DMS53 treated with DMSO at 0.1 percent for 48 hours (cell line): ENCODE results near the gene INCENP.
"Not testable (repeated sequence)": the region's sequence is repeated elsewhere in the genome, so short reads cannot be mapped to it uniquely, and the experiment has no call there.

Experiments used
- DNase-seq: peaks from one replicate; lab custom pipeline; 2025; ENCODE audit not compliant: unreplicated experiment; lab: John Stamatoyannopoulos, UW

Gene INCENP

GRCh38 chr11:62123669-62124185 lies at the start of gene INCENP:
INCENP (plus strand) TSS chr11:62124011; CDS start chr11:62128162, 4,151 bp downstream.
- peak; percentile 98 for DNase-seq

- no peak for DNase-seq
Measured at GRCh38 chr11:62075438-62075837, 48.4 kb upstream of the INCENP start.

- no peak for DNase-seq
Measured at GRCh38 chr11:62077132-62077531, 46.7 kb upstream of the INCENP start.

- peak; percentile 75 for DNase-seq
Measured at GRCh38 chr11:62081378-62082291, 42.2 kb upstream of the INCENP start.

- no peak for DNase-seq
Measured at GRCh38 chr11:62082292-62082657, 41.5 kb upstream of the INCENP start.

- not testable (repeated sequence) for DNase-seq
Measured at GRCh38 chr11:62084801-62085200, 39.0 kb upstream of the INCENP start.

GRCh38 chr11:62087694-62088093 lies 36.1 kb upstream of the INCENP start:
- DNase-seq = no peak

- no peak for DNase-seq
Measured at GRCh38 chr11:62088331-62088933, 35.4 kb upstream of the INCENP start.

- DNase-seq = no peak
Measured at GRCh38 chr11:62103141-62103540, 20.7 kb upstream of the INCENP start.

GRCh38 chr11:62103986-62104385 lies 19.8 kb upstream of the INCENP start:
- DNase-seq = no peak

GRCh38 chr11:62104816-62105653 lies 18.8 kb upstream of the INCENP start:
- DNase-seq = no peak

GRCh38 chr11:62105667-62106191 lies 18.1 kb upstream of the INCENP start:
- DNase-seq = no peak

- DNase-seq = peak; percentile 57
Measured at GRCh38 chr11:62108017-62108750, 15.6 kb upstream of the INCENP start.

- DNase-seq = no peak
Measured at GRCh38 chr11:62108971-62109404, 14.8 kb upstream of the INCENP start.

GRCh38 chr11:62115085-62115694 lies 8.6 kb upstream of the INCENP start:
- DNase-seq = no peak

- DNase-seq = no peak
Measured at GRCh38 chr11:62116451-62116850, 7.4 kb upstream of the INCENP start.

GRCh38 chr11:62119569-62119968 lies 4.2 kb upstream of the INCENP start:
- no peak for DNase-seq

- no peak for DNase-seq
Measured at GRCh38 chr11:62120001-62120400, 3.8 kb upstream of the INCENP start.

GRCh38 chr11:62120431-62120830 lies 3.4 kb upstream of the INCENP start:
- DNase-seq = no peak

GRCh38 chr11:62122076-62122475 lies 1.7 kb upstream of the INCENP start:
- DNase-seq = no peak
